CD4-positive, alpha-beta T cell treated with Interleukin-6 for 4 hours (primary cell): ENCODE data around the gene RNF11.
A peak's percentile ranks its signal among the peaks of the same experiment; 100 is the strongest.
"Not testable (repeated sequence)": the region's sequence is repeated elsewhere in the genome, so short reads cannot be mapped to it uniquely, and the experiment has no call there.

Experiments
- DNase-seq: peaks from one replicate; pipeline ENCODE4 v3.0.0-alpha.2; 2020; ENCODE audit warnings: mixed read lengths

RNF11 gene

DNA sequence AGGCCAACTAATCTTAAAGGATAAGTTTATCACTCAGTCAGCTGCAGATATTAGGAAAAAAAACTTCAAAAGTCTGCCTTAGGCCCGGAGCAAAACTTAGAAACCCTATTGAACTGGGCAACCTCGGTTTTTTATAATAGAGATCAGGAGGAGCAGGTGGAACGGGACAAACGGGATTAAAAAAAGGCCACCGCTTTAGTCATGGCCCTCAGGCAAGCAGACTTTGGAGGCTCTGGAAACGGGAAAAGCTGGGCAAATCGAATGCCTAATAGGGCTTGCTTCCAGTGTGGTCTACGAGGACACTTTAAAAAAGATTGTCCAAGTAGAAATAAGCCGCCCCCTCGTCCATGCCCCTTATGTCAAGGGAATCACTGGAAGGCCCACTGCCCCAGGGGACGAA, 7.6 kb upstream of the RNF11 start:
- not testable (repeated sequence) for DNase-seq

DNA sequence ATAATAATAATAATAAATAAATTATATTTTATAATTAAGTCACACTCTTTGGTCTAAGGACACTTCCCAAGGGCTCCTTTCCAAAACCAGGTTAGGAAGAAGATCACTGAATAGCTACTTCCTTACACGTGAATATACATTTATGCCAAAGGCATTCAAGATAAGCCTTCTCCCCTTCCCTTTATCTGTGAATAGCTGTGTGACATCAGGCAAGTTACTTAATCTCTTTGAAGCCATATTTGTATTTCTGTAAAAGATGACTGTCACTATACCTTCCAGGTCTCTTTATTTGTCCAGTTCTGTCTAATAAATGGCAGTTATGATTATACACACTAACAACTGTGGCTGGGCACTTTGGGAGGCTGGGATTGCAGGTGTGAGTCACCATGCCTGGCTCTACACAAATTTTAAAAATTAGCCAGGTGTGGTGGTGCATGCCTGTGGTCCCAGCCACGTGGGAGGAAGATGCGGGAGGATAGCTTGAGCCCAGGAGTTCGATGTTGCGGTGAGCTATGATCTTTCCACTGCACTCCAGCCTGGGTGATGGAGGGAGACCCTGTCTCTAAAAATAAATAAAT, 5.5 kb upstream of the RNF11 start:
- DNase-seq, result no peak

DNA sequence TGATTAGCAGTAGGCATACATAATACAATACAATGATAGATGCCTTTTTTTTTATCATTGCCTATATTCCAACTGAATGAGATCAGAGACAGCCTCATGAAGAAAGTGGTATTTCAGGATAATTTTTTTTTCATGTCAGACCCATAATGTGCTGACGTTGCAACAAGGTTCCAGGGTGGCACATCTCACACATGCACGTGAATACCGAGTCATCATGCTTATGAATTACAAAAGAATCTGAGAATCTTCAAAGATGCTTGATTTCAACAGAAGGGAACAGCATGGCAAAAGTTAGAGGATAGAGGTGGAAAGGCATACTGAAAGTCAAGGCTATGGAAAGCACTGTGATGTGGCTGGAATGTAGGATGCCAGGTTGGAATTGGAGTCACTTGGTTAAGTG, 5.0 kb upstream of the RNF11 start:
- DNase-seq, result no peak

DNA sequence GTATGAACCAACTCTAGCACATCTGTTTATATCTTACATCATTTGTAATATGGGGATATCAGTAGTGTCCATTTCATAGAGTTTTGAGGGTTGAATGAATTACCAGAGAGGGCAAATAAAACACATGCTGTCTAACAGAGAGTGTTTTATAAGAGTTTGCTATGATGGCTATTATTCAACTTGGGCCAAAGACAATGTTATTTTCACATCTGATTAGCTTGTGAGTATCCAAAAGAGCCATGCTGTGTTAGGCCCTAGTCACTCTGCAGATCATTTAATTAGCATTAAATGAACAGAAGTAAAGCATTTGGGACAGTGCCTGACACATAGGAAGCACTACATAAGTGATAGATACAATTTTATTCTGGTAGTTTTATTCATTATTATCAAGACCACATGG, 4.2 kb upstream of the RNF11 start:
- DNase-seq, result no peak

DNA sequence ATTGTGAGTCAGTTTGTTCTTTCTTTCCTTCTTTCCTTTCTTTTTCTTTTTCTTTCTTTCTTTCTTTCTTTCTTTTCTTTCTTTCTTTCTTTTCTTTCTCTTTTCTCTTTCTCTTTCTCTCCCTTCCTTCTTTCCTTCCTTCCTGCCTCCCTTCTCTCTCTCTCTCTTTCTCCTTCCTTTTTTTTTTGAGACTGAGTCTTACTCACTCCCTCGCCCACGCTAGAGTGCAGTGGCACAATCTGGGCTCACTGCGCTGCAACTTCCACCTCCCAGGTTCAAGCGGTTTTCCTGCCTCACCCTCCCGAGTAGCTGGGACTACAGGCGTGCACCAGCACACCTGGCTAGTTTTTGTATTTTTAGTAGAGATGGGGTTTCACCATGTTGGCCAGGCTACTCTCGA, 1.8 kb upstream of the RNF11 start:
- DNase-seq, result not testable (repeated sequence)

DNA sequence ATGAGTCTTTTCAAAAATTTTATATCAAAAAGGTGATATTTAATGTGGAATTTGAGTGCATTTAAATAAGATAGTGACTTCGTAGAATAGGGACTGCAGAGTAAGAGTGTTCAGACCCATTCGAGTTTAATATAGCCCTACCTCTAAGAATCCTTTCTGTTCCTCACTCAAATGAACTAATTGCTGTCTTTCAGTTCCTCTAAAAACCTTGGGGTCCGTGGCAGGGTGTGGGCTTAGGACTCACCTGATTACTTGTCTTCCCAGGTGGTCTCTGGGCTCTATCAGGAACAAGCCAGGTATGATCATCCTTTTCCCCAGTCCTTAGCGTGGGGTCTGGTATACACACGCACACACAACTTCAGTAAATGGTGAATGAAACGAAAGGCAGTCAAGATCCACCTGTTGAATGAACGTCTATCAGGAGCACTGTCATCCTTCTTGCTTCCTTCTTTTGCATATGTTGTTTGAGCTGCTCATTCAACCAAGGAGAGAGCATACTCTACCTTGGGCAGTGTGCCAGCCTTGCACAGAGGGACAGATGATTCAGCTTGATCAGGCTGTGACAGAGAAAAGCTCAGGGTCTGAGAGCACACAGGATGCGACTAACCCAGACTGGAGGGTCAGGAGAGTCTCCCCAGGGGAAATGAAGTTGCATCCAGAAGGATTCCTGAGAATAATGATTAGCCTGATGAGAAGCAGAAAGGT, 1.2 kb upstream of the RNF11 start:
- DNase-seq, result peak; percentile 83

DNA sequence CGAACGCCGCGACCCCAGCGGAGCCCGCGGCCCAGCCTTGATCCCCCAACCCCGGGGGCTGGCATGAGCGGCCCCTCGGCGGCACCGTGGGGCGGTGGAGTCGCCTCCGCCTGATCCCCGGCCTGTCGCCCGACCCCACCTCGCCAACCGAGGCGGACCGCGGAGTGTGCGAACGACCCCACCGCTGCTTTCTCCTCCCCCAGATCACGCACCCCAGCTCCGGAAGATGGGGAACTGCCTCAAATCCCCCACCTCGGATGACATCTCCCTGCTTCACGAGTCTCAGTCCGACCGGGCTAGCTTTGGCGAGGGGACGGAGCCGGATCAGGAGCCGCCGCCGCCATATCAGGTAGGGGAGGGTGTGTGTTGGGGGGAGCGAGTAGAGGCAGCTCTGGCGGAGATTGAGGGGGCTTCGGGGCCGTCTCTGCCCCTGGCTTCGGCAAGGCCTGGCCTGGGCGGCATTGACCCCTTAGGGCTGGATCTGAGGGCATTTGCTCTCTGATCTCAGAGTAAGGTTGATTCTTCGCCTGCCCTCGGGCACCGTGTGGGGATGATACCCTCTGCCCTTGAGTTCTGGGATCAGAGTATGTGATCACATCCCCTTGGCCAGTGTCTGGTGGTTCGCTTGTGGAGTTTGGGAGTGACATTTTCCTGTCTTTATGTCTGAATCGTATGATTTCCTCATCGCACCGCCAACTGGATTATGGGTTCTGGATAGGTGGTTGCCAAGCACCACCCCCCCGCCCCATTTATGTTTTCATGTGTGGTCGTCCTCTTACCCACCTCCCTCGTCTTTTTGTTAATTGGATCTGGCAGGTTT, 668 bp downstream of the RNF11 start:
- DNase-seq, result peak; percentile 46

DNA sequence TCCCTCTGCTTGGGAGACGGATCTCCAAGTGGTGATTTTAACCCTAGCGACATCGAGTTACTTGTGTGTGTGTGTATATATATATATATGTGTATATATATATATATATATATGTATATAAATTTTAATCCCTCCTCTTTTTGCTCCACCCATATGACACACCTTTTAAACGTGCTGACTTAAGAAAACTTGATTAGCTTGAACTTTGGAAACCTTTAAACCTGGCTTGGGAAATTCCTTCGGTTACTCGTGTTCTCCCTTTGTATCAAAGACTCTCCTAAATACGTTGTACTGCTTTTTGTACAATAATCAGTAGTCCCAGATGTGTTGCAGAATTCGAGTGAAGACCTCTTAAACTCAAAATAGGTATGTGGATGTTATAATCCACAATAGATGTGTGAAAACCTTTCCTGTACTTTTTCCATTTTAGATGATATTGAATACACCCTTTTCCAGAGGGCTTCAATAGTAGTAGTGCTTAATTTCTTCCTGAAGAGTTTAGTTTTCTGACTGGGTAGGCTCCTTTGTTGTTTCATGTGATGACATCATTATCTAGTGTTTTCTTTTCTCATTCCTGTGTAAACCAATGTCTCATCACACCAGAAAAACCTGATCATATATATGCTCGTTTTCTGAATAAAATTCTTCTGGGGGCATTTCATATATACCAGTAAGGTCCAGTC, 1.4 kb downstream of the RNF11 start:
- no peak for DNase-seq

DNA sequence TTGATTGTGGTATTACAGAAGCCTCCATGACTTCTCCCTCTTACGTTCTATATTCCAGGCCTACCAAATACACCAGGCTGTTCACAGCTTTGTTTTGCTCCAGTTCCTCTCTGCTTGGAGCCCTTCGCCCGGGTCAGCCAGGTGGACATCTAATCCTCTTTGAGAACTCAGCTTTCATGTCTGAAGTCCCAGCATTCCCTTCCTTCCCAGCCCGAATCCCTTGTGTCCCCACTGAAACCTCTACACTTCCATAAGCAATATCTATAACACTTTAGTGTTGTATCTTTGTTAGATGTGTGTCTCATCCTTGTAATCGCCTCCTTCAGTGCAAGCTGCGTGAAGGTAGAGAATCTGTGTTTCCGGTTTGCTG, 1.9 kb downstream of the RNF11 start:
- no peak for DNase-seq

DNA sequence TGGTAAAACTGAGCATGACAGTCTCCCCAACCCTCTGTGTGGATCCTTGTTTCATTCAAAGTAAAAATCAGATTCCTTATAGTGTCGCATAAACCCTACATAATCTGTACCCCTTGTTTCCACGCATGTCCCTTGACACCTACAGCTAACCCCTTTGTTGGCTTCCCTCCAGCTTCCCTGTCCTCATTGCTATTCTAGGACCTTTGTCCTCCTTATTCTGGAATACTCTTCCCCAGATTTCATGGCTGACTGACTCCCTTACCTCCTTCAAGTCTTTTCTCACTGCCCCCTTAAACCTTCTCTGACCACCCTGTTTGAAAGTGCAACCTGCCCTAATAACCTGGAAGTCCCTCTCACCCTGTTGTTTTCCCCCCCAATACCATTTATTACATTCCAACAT, 4.0 kb downstream of the RNF11 start:
- DNase-seq, result no peak

DNA sequence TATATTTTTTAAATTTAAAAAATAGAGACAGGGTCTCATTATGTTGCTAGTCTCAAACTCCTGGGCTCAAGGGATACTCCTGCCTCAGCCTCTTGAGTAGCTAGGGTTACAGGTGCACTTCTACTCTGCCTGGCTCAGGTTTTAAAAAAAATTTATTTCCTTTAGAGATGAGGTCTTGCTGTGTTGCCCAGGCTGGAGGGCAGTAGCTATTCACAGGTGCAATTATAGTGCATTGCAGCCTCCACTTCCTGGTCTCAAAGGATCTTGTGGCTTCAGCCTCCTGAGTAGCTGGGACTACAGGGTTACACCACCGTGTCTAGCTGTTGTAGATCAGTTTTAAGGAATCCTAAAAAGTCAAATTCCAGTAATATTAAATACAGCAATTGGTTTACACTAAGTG, 5.0 kb downstream of the RNF11 start:
- DNase-seq, result no peak

DNA sequence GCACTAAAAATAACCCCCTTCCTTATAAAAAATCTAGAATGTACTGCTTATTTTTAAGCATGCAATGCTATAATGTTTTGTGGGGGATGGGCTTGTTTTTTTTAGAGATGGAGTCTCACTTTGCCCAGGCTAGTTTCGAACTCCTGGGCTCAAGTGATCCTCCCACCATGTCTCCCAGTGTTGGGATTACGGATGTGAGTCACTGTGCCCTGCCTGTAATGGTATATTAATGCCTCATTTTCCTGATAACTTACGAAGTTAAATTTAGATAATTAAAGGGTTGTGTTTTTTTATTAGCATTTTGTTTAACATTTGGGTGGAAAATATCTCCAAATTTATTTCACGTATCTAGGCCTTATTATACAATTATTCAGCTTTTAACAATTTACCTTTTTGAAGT, 6.5 kb downstream of the RNF11 start:
- DNase-seq, result no peak

DNA sequence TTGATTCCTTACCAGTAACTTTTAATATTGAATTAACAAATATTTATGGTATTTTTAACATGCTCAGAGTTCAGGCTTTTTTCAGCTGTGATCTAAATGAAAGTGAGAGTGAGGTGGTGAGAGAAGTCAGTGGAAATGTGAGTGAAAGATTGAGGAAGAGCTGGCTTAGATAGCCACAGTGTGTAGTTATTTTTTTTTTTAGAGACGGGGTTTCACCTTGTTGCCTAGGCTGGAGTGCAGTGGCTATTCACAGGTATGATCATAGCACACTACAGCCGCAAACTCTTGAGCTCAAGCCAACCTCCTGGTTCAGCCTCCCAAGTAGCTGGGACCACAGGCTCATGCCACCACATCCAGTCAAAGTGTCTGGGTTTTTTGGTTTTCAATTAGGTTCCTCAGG, 10.9 kb downstream of the RNF11 start:
- DNase-seq, result no peak

DNA sequence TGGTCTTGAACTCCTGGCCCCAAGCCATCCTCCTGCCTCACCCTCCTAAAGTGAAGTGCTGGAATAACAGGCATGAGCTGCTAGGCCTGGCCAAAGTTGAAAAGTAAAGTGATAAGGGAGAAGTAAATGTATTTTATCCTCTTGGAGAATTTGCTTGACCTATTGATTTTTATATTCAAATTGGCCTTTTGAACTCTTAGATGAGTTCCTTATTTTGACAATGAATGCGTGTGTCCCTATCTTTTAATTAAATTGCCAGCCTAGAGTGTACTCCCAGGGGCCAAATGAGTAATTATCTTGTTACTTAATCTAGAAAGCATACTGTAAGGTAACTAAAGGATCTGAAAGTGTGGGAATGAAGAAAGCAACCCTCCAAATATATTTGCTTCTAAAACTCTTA, 11.4 kb downstream of the RNF11 start:
- no peak for DNase-seq

DNA sequence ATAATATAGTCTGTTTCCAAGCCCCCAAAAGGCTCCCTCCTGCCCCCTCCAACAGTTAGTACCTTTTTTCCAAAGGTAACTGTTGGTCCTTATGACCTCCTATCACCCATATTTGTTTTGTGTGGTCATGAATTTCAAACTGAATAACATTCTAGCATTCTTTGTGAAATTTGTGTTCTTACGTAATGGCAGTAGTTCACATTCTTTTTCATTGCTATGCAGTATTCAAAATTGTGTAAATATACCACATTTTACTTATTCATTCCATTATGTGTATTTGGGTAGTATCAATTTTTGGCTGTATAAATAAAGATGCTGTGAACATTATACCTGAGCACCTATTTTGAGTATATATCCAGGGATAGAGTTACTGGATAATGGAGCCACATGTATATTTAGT, 13.4 kb downstream of the RNF11 start:
- DNase-seq, result no peak

DNA sequence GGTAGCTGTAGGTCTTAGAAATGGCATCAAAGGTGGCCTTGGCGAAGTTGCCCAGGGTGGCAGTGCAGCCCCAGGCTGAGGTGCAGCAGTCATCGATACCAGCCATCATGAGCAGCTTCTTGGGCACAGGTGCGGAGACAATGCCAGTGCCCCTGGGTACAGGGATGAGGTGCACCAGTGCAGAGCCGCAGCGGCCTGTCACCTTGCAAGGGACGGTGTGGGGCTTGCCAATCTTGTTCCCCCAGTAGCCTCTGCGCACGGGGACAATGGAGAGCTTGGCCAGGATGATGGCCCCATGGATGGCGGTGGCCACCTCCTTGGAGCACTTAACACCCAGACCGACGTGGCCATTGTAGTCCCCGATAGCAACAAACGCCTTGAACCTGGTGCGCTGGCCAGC, 14.7 kb downstream of the RNF11 start:
- DNase-seq, result not testable (repeated sequence)

DNA sequence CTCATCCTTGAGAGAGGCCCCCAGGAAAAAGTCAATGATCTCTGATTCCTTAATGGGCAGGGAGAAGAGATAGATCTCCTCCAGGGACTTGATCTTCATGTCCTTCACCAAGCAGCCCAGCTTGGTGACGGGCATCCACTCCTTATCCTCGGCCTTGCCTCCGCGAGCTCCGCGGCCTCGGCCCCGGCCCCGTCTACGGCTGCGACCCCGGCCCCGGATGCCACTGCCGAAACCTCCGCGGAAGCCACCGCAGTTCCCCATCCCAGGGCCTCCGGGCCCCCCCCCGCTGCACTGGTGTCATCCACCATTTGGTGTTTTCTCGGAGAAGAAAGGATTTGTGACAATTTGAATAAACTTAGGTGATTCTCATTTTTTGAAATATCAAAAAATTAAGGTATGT, 15.1 kb downstream of the RNF11 start:
- DNase-seq, result not testable (repeated sequence)

DNA sequence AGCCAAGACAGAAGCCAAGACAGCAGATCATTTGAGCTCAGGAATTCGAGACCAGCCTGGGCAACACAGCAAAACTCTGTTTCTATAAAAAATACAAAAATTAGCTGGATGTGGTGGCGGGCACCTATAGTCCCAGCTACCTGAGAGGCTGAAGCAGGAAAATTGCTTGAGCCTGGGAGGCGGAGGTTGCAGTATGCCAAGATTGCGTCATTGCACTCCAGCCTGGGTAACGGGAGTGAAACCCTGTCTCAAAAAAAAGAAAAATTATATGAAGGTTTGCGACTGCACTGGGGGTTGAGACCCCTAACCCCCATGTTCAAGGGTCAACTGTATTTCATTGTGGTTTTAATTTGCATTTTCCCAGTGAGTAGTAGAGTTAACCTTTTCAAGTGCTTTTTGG, 16.3 kb downstream of the RNF11 start:
- DNase-seq, result no peak

DNA sequence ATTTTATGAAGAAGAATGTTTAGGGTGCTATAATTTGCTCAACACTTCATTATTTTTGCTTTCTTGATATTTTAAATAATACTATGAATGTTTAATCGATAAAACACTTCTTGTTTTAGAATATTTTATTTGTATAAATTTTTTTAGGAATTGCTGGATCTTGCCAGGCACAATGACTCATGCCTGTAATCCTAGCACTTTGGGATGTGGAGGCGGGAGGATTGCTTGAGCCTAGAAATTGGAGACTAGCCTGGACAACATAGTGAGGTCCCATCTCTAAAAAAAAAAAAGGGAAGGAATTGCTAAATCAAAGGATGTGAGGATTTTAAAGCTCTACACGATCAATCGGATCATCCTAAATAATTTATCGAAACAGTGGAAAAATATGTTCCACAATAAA, 17.6 kb downstream of the RNF11 start:
- no peak for DNase-seq

DNA sequence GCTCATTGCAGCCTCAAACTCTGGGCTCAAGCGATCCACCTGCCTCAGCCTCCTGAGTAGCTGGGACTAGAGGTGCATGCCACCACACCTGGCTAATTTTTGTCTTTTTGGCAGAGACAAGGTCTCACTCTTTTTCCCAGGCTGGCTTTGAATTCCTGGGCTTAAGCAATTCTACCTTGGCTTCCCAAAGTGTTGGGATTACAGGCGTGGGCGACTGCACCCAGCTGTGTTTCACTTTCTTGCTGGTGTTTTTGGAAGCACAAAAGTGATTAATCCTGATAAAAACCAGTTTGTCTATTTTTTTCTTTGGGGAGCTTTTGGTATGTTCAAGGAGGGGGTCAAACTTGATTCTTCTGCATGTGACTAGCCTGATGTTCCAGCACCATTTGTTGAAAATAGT, 19.3 kb downstream of the RNF11 start:
- no peak for DNase-seq

DNA sequence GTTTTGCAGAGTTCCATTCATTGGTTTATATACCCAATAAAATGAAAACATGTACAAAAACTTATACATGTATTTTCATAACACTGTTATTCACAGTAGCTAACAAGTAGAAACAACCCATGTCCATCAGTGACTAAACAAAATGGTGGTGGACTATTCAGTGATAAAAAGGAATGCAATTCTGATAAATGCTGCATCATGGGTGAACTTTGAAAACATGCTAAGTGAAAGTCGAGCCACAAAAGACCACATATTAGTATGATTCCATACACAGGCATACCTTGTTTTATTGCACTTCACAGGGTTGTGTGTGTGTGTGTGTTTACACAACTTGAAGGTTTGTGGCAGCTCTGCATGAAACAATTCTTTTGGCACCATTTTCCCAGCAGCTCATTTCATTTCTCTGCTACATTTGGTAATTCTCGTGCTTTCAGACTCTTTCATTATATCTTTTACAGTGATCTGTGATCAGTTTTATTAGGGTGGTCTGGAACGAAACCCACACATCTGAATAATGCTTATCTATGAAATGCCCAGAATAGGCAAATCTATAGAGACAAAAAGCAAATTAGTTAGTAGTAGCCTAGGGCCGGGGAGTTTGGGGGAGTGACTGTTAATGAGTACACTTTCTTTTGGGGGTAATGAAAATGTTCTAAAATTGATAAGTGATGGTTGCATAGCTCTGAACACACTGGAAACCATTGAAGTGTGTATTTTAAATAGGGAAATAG, 27.2 kb downstream of the RNF11 start:
- DNase-seq, result no peak

DNA sequence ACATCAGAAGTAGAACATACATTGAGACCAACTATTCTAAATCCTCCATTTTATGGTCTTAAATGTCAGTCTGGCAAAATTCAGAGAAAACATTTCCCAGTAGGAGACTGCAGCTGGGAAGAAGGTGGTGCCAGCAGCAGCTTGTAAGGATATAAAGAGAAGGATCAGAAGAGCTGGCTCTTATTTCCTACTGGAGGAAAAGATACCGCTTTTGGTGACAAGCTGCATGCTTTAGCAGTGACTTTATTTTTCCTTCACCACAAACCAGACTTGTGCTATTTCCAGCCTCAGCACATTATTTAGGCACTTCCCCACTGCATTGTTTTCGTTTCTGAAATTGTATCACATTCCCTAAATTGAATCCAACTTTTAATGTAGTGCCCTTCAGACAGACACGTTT, 28.4 kb downstream of the RNF11 start:
- no peak for DNase-seq

DNA sequence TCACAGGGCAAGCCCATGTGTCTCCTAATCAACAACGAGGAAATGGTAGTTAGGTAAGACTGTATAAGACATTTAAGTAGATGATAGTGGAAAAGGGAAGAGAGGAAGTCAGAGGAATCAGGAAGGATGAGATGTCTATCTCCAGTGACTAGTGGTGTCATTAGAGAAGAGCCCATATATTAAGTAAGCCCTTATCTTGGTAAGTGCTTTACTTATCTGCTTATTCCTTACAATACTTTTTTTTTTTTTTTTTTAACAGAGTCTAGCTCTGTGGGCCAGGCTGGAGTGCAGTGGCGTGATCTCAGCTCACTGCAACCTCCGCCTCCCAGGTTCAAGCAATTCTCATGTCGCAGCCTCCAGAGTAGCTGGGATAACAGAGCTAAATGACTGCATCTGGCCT, 29.5 kb downstream of the RNF11 start:
- no peak for DNase-seq
